ENCODE data around the gene SLC41A2. TPM values are rescaled to one million over a fixed set of nuclear protein-coding genes. Genes with fewer than 3 reads are reported as not detected.
"Not testable (repeated sequence)": the region's sequence is repeated elsewhere in the genome, so short reads cannot be mapped to it uniquely, and the experiment has no call there.

SLC41A2 gene
- total and polyA plus RNA-seq, 2 donors (not counting 3 experiments of a cell fraction or from before 2014, with no cell fraction given), result 1.7 to 7.5 TPM

GRCh38 chr12:104985206-104985605 is 27.1 kb upstream of the SLC41A2 start:
- Histone ChIP-seq H3K79me2 (ENCODE audit: control insufficient read depth, insufficient read depth, low read length) (peaks cover 12% of the 10 kb centered on the region), H3K9ac (replicated peaks; ENCODE audit: extremely low read depth, insufficient read depth, low read length) (no peak overlapping the region), H3K4me1 (ENCODE audit: control insufficient read depth, extremely low read depth, insufficient read depth, low read length) (peaks cover 12% of the 10 kb centered on the region), H2AFZ (ENCODE audit: low read depth, low read length) (peak overlapping the region; percentile 86), H3K4me3 (replicated peaks in 1 of 3; ENCODE audit: insufficient read depth in 1 of 3, low read depth in 1 of 3, low read length in 3 of 3) (no peak overlapping the region), H3K4me2 (ENCODE audit: insufficient read depth, low read length) (no peak overlapping the region), H3K36me3 (ENCODE audit: control insufficient read depth in 2 of 2, extremely low read depth in 1 of 2, insufficient read depth in 2 of 2, low read length in 2 of 2) (no peaks in the 10 kb centered on the region), H4K20me1 (replicated peaks; ENCODE audit: control insufficient read depth, extremely low read depth, insufficient read depth, low read length) (no peaks in the 10 kb centered on the region), H3K27ac (ENCODE audit: insufficient read depth, low read depth, low read length) (no peak overlapping the region), H3K9me3 (replicated peaks; ENCODE audit: control insufficient read depth, insufficient read depth, low read length) (no peaks in the 10 kb centered on the region), H3K27me3 (ENCODE audit: control insufficient read depth in 2 of 2, insufficient read depth in 2 of 2, low read length in 2 of 2) (no peaks in the 10 kb centered on the region), H3K9me1 (replicated peaks; ENCODE audit: control insufficient read depth, extremely low read depth, insufficient read depth, low read length) (no peaks in the 10 kb centered on the region)
- ChIA-PET POLR2A (no interaction called here), CTCF (interaction anchor here (0.7 to 1.9 kb wide), 3 partner anchors 14 to 603 kb away, joined by 4 read pairs; partner anchors contain the start of gene SLC41A2)
- intact Hi-C loops (cut with micrococcal nuclease) (no loop called here), dilution Hi-C loops (cut with MboI; ENCODE audit: extremely low pct_ligation_motif_present, low sequenced_read_pairs) (no loop called here)
- BruUV-seq (replicated peaks), result no TSS peak
- no peak for DNase-seq (ENCODE audit: low read depth, low spot score)
- no peak for TF ChIP-seq JUN (IDR thresholded peaks at IDR 0.05; ENCODE audit: borderline replicate concordance, insufficient read depth, insufficient read length, low read depth)
- no peak for TF ChIP-seq MYC (IDR thresholded peaks at IDR 0.05; ENCODE audit: low read depth, low read length)
- TF ChIP-seq CTCF (IDR thresholded peaks at IDR 0.05; ENCODE audit: extremely low read depth in 1 of 2, insufficient read depth in 1 of 2, low read depth in 1 of 2, low read length in 2 of 2), result no peak
- no peak for TF ChIP-seq POLR2AphosphoS5 (IDR thresholded peaks at IDR 0.05; ENCODE audit: insufficient read depth, low read depth, low read length)
- no peak for TF ChIP-seq FOS (IDR thresholded peaks at IDR 0.05; ENCODE audit: borderline replicate concordance, insufficient read depth, low read length)
- no peak for TF ChIP-seq GATA2 (IDR thresholded peaks at IDR 0.05; ENCODE audit: insufficient read depth, insufficient read length, low read depth, low read length)
- TF ChIP-seq EZH2 (IDR thresholded peaks at IDR 0.05; ENCODE audit: borderline replicate concordance, low read depth, low read length, severe bottlenecking), result no peak
- no peak for TF ChIP-seq MAX (IDR thresholded peaks at IDR 0.05; ENCODE audit: insufficient read depth, insufficient read length)
- TF ChIP-seq POLR2A (IDR thresholded peaks at IDR 0.05; ENCODE audit: low read depth, low read length), result no peak
- no peak for FAIRE-seq

GRCh38 chr12:104977688-104978087 is 19.6 kb upstream of the SLC41A2 start:
- H3K4me2 ChIP-seq (ENCODE audit: insufficient read depth, low read length); H3K79me2 ChIP-seq (ENCODE audit: control insufficient read depth, insufficient read depth, low read length); H4K20me1 ChIP-seq (replicated peaks; ENCODE audit: control insufficient read depth, extremely low read depth, insufficient read depth, low read length); DNase-seq (ENCODE audit: low read depth, low spot score); H3K27me3 ChIP-seq (ENCODE audit: control insufficient read depth in 2 of 2, insufficient read depth in 2 of 2, low read length in 2 of 2); H3K9me1 ChIP-seq (replicated peaks; ENCODE audit: control insufficient read depth, extremely low read depth, insufficient read depth, low read length); H3K9me3 ChIP-seq (replicated peaks; ENCODE audit: control insufficient read depth, insufficient read depth, low read length); POLR2A ChIA-PET; BruUV-seq (replicated peaks); H3K27ac ChIP-seq (ENCODE audit: insufficient read depth, low read depth, low read length); H3K9ac ChIP-seq (replicated peaks; ENCODE audit: extremely low read depth, insufficient read depth, low read length); FAIRE-seq; intact Hi-C loops (cut with micrococcal nuclease); dilution Hi-C loops (cut with MboI; ENCODE audit: extremely low pct_ligation_motif_present, low sequenced_read_pairs); H3K36me3 ChIP-seq (ENCODE audit: control insufficient read depth in 2 of 2, extremely low read depth in 1 of 2, insufficient read depth in 2 of 2, low read length in 2 of 2); H3K4me3 ChIP-seq (replicated peaks in 1 of 3; ENCODE audit: insufficient read depth in 1 of 3, low read depth in 1 of 3, low read length in 3 of 3); H3K4me1 ChIP-seq (ENCODE audit: control insufficient read depth, extremely low read depth, insufficient read depth, low read length); H2AFZ ChIP-seq (ENCODE audit: low read depth, low read length): not testable (repeated sequence)
- CTCF ChIA-PET, result interaction anchor here (1.2 kb wide), 1 partner anchor 596 kb away, joined by 3 read pairs; no protein-coding TSS in a partner anchor

Data from endothelial cell of umbilical vein (primary cell).